ENCODE results near the gene SCLY. TPM values are rescaled to one million over a fixed set of nuclear protein-coding genes. Genes with fewer than 3 reads are reported as not detected.

SCLY gene
- total and polyA plus RNA-seq, 2 of the 13 experiments (the other 11 are each of a cell fraction or from before 2014, with no cell fraction given) = 27.9 to 38.6 TPM

GRCh38 chr2:238061315-238062202, 758 bp downstream of the SCLY start (continued):
- 0 out of 2 replicates have a peak, but pooled peaks have one; percentile 11 for TF ChIP-seq ZNF558 (CRISPR knock-in tag; IDR thresholded peaks at IDR 0.05; ENCODE audit: borderline replicate concordance)
- no peak for TF ChIP-seq RBFOX2 (IDR thresholded peaks at IDR 0.05; ENCODE audit: low read depth, low read length)
- TF ChIP-seq REPIN1 (CRISPR knock-in tag; IDR thresholded peaks at IDR 0.05; ENCODE audit: borderline replicate concordance, low read depth) = no peak
- no peak for TF ChIP-seq SRSF4 (IDR thresholded peaks at IDR 0.05; ENCODE audit: low read depth, low read length, poor library complexity, severe bottlenecking)
- no peak for TF ChIP-seq PHB2 (IDR thresholded peaks at IDR 0.05; ENCODE audit: partially characterized antibody)
- TF ChIP-seq MAZ (IDR thresholded peaks at IDR 0.05; ENCODE audit: borderline replicate concordance, low read depth, low read length) = no peak
- TF ChIP-seq MAZ (CRISPR knock-in tag; IDR thresholded peaks at IDR 0.05; ENCODE audit: low read depth) = no peak
- no peak for TF ChIP-seq SOX13 (IDR thresholded peaks at IDR 0.05)
- TF ChIP-seq SOX13 (CRISPR knock-in tag; conservative IDR thresholded peaks at IDR 0.05 in 1 of 2, IDR thresholded peaks at IDR 0.05 in 1 of 2) = no peak
- TF ChIP-seq PAX8 (CRISPR knock-in tag; IDR thresholded peaks at IDR 0.05; ENCODE audit: borderline replicate concordance) = no peak
- TF ChIP-seq THRA (CRISPR knock-in tag; IDR thresholded peaks at IDR 0.05; ENCODE audit: borderline replicate concordance) = no peak
- TF ChIP-seq SRY (CRISPR knock-in tag; IDR thresholded peaks at IDR 0.05) = no peak
- no peak; the same call in 1 of the 2 replicates for TF ChIP-seq ZNF691 (CRISPR knock-in tag; IDR thresholded peaks at IDR 0.05; ENCODE audit: borderline replicate concordance, low read depth)
- no peak for TF ChIP-seq ADNP (CRISPR knock-in tag; IDR thresholded peaks at IDR 0.05)
- TF ChIP-seq ZNF251 (CRISPR knock-in tag; IDR thresholded peaks at IDR 0.05) = no peak
- no peak for TF ChIP-seq ZNF335 (CRISPR knock-in tag; IDR thresholded peaks at IDR 0.05)
- TF ChIP-seq, protein P1, sequence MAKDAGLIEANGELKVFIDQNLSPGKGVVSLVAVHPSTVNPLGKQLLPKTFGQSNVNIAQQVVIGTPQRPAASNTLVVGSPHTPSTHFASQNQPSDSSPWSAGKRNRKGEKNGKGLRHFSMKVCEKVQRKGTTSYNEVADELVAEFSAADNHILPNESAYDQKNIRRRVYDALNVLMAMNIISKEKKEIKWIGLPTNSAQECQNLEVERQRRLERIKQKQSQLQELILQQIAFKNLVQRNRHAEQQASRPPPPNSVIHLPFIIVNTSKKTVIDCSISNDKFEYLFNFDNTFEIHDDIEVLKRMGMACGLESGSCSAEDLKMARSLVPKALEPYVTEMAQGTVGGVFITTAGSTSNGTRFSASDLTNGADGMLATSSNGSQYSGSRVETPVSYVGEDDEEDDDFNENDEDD (CRISPR knock-in tag; IDR thresholded peaks at IDR 0.05; ENCODE audit: borderline replicate concordance) = peak; percentile 65; the same call in 1 of the 2 replicates
- TF ChIP-seq, protein P2, sequence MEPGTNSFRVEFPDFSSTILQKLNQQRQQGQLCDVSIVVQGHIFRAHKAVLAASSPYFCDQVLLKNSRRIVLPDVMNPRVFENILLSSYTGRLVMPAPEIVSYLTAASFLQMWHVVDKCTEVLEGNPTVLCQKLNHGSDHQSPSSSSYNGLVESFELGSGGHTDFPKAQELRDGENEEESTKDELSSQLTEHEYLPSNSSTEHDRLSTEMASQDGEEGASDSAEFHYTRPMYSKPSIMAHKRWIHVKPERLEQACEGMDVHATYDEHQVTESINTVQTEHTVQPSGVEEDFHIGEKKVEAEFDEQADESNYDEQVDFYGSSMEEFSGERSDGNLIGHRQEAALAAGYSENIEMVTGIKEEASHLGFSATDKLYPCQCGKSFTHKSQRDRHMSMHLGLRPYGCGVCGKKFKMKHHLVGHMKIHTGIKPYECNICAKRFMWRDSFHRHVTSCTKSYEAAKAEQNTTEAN (CRISPR knock-in tag; conservative IDR thresholded peaks at IDR 0.05) = no peak
- TF ChIP-seq ZNF3 (CRISPR knock-in tag; IDR thresholded peaks at IDR 0.05) = no peak
- TF ChIP-seq TP53 (CRISPR knock-in tag; conservative IDR thresholded peaks at IDR 0.05) = no peak
- no peak for TF ChIP-seq FOXP1 (IDR thresholded peaks at IDR 0.05)
- no peak for TF ChIP-seq FOXP1 (CRISPR knock-in tag; IDR thresholded peaks at IDR 0.05)
- peak; percentile 70; the same call in 1 of the 2 replicates for TF ChIP-seq E2F2 (CRISPR knock-in tag; IDR thresholded peaks at IDR 0.05; ENCODE audit: borderline replicate concordance)
- TF ChIP-seq SP5 (CRISPR knock-in tag; IDR thresholded peaks at IDR 0.05; ENCODE audit: borderline replicate concordance, low read depth) = no peak
- TF ChIP-seq ZNF451 (CRISPR knock-in tag; IDR thresholded peaks at IDR 0.05) = no peak
